ENCODE data around the gene SPG7.

SPG7 gene

GRCh38 chr16:89579351-89579750, 71.1 kb downstream of the SPG7 start:
- Histone ChIP-seq H2BK12ac (ENCODE audit: low read length) (no peak overlapping the region), H3K79me1 (ENCODE audit: low read depth, low read length) (no peaks in the 10 kb centered on the region), H3K9ac (ENCODE audit: low read depth, low read length, poor library complexity) (no peak overlapping the region), H3K23ac (ENCODE audit: low read depth, low read length, poor library complexity) (no peak overlapping the region), H3K4ac (ENCODE audit: low read length) (no peak overlapping the region), H3K36me3 (replicated peaks in 1 of 2; ENCODE audit: control insufficient read depth in 2 of 2, insufficient read depth in 2 of 2, low read length in 2 of 2) (no peaks in the 10 kb centered on the region), H4K91ac (ENCODE audit: low read depth, low read length, poor library complexity) (no peak overlapping the region), H3K14ac (ENCODE audit: low read length) (no peak overlapping the region), H3K4me3 (ENCODE audit: low read length in 2 of 2) (peak overlapping the region in 1 of 2 donors; percentile 18), H3K9me3 (replicated peaks in 1 of 2; ENCODE audit: control insufficient read depth in 2 of 2, insufficient read depth in 1 of 2, low read depth in 1 of 2, low read length in 2 of 2) (peaks cover 0 to 3% of the 10 kb centered on the region in 2 donors), H3K27ac (replicated peaks; ENCODE audit: low read length) (no peak overlapping the region), H2AFZ (ENCODE audit: low read length) (no peak overlapping the region), H2BK15ac (ENCODE audit: low read length) (no peak overlapping the region), H2BK120ac (ENCODE audit: low read depth, low read length) (no peak overlapping the region), H3K4me2 (ENCODE audit: insufficient read depth, low read length, poor library complexity, severe bottlenecking) (no peak overlapping the region), H3K18ac (ENCODE audit: low read length) (no peak overlapping the region), H2BK5ac (ENCODE audit: low read length) (no peak overlapping the region), H2AK5ac (ENCODE audit: low read depth, low read length) (no peak overlapping the region), H3K4me1 (ENCODE audit: control insufficient read depth in 2 of 2, insufficient read depth in 1 of 2, low read depth in 1 of 2, low read length in 2 of 2) (peaks cover 2 to 8% of the 10 kb centered on the region in 2 donors), H3K27me3 (ENCODE audit: control insufficient read depth in 3 of 3, insufficient read depth in 3 of 3, low read depth in 1 of 3, low read length in 3 of 3) (peaks cover 21 to 32% (median 27%) of the 10 kb centered on the region in 3 experiments), H4K8ac (ENCODE audit: low read depth, low read length) (no peak overlapping the region)
- WGBS, 2 donors (ENCODE audit: extremely low coverage in 2 of 2, insufficient read length in 2 of 2, insufficient replicate concordance in 1 of 2): no CpG with 5 or more reads among the region's 15 CpGs
- DNase-seq (ENCODE audit: low spot score): no peak

GRCh38 chr16:89581045-89581695, 73.0 kb downstream of the SPG7 start:
- Histone ChIP-seq H3K27ac (replicated peaks; ENCODE audit: low read length) (no peak overlapping the region), H3K4ac (ENCODE audit: low read length) (no peak overlapping the region), H3K36me3 (replicated peaks in 1 of 2; ENCODE audit: control insufficient read depth in 2 of 2, insufficient read depth in 2 of 2, low read length in 2 of 2) (no peaks in the 10 kb centered on the region), H3K9me3 (replicated peaks in 1 of 2; ENCODE audit: control insufficient read depth in 2 of 2, insufficient read depth in 1 of 2, low read depth in 1 of 2, low read length in 2 of 2) (peaks cover 0 to 3% of the 10 kb centered on the region in 2 donors), H3K9ac (ENCODE audit: low read depth, low read length, poor library complexity) (no peak overlapping the region), H2BK15ac (ENCODE audit: low read length) (no peak overlapping the region), H3K4me1 (ENCODE audit: control insufficient read depth in 2 of 2, insufficient read depth in 1 of 2, low read depth in 1 of 2, low read length in 2 of 2) (peaks cover 2 to 11% of the 10 kb centered on the region in 2 donors), H4K91ac (ENCODE audit: low read depth, low read length, poor library complexity) (no peak overlapping the region), H3K79me1 (ENCODE audit: low read depth, low read length) (no peaks in the 10 kb centered on the region), H4K8ac (ENCODE audit: low read depth, low read length) (no peak overlapping the region), H2BK120ac (ENCODE audit: low read depth, low read length) (no peak overlapping the region), H2BK5ac (ENCODE audit: low read length) (no peak overlapping the region), H3K18ac (ENCODE audit: low read length) (no peak overlapping the region), H3K4me2 (ENCODE audit: insufficient read depth, low read length, poor library complexity, severe bottlenecking) (no peak overlapping the region), H3K27me3 (ENCODE audit: control insufficient read depth in 3 of 3, insufficient read depth in 3 of 3, low read depth in 1 of 3, low read length in 3 of 3) (peaks cover 8 to 15% (median 14%) of the 10 kb centered on the region in 3 experiments), H3K23ac (ENCODE audit: low read depth, low read length, poor library complexity) (no peak overlapping the region), H3K14ac (ENCODE audit: low read length) (no peak overlapping the region), H3K4me3 (ENCODE audit: low read length in 2 of 2) (no peak overlapping the region), H2BK12ac (ENCODE audit: low read length) (no peak overlapping the region), H2AK5ac (ENCODE audit: low read depth, low read length) (no peak overlapping the region), H2AFZ (ENCODE audit: low read length) (no peak overlapping the region)
- no peak for DNase-seq (ENCODE audit: low spot score)
- WGBS, 2 donors (ENCODE audit: extremely low coverage in 2 of 2, insufficient read length in 2 of 2, insufficient replicate concordance in 1 of 2): no CpG with 5 or more reads among the region's 33 CpGs

- peak overlapping the region; percentile 21 for H3K9ac ChIP-seq (ENCODE audit: low read depth, low read length, poor library complexity)
- H3K27ac ChIP-seq (replicated peaks; ENCODE audit: low read length): no peak overlapping the region
- peaks cover 0 to 3% of the 10 kb centered on the region in 2 donors for H3K9me3 ChIP-seq (replicated peaks in 1 of 2; ENCODE audit: control insufficient read depth in 2 of 2, insufficient read depth in 1 of 2, low read depth in 1 of 2, low read length in 2 of 2)
- no CpG with 5 or more reads among the region's 15 CpGs for WGBS, 2 donors (ENCODE audit: extremely low coverage in 2 of 2, insufficient read length in 2 of 2, insufficient replicate concordance in 1 of 2)
- no peaks in the 10 kb centered on the region for H3K36me3 ChIP-seq (replicated peaks in 1 of 2; ENCODE audit: control insufficient read depth in 2 of 2, insufficient read depth in 2 of 2, low read length in 2 of 2)
- no peaks in the 10 kb centered on the region for H3K79me1 ChIP-seq (ENCODE audit: low read depth, low read length)
- H4K8ac ChIP-seq (ENCODE audit: low read depth, low read length): no peak overlapping the region
- H3K18ac ChIP-seq (ENCODE audit: low read length): peak overlapping the region; percentile 57
- peak overlapping the region in 1 of 2 donors; percentile 22 for H3K4me3 ChIP-seq (ENCODE audit: low read length in 2 of 2)
- H4K91ac ChIP-seq (ENCODE audit: low read depth, low read length, poor library complexity): no peak overlapping the region
- H3K27me3 ChIP-seq (ENCODE audit: control insufficient read depth in 3 of 3, insufficient read depth in 3 of 3, low read depth in 1 of 3, low read length in 3 of 3): peaks cover under 1 to 6% (median 6%) of the 10 kb centered on the region in 3 experiments
- H2BK120ac ChIP-seq (ENCODE audit: low read depth, low read length): no peak overlapping the region
- no peak overlapping the region for H3K14ac ChIP-seq (ENCODE audit: low read length)
- no peak overlapping the region for H3K4me2 ChIP-seq (ENCODE audit: insufficient read depth, low read length, poor library complexity, severe bottlenecking)
- H3K4me1 ChIP-seq (ENCODE audit: control insufficient read depth in 2 of 2, insufficient read depth in 1 of 2, low read depth in 1 of 2, low read length in 2 of 2): peaks cover 2 to 11% of the 10 kb centered on the region in 2 donors
- H2BK5ac ChIP-seq (ENCODE audit: low read length): peak overlapping the region; percentile 22
- no peak overlapping the region for H2BK15ac ChIP-seq (ENCODE audit: low read length)
- peak overlapping the region; percentile 84 for H2AK5ac ChIP-seq (ENCODE audit: low read depth, low read length)
- no peak overlapping the region for H2BK12ac ChIP-seq (ENCODE audit: low read length)
- peak overlapping the region; percentile 34 for H2AFZ ChIP-seq (ENCODE audit: low read length)
- peak overlapping the region; percentile 73 for H3K23ac ChIP-seq (ENCODE audit: low read depth, low read length, poor library complexity)
- DNase-seq (ENCODE audit: low spot score): no peak
- H3K4ac ChIP-seq (ENCODE audit: low read length): no peak overlapping the region
Observed at GRCh38 chr16:89581861-89582563, 73.8 kb downstream of the SPG7 start.

GRCh38 chr16:89582614-89583196, 74.5 kb downstream of the SPG7 start:
- H2BK120ac ChIP-seq (ENCODE audit: low read depth, low read length): no peak overlapping the region
- H3K27ac ChIP-seq (replicated peaks; ENCODE audit: low read length): no peak overlapping the region
- peak overlapping the region; percentile 60 for H3K9ac ChIP-seq (ENCODE audit: low read depth, low read length, poor library complexity)
- H3K23ac ChIP-seq (ENCODE audit: low read depth, low read length, poor library complexity): peak overlapping the region; percentile 73
- H2AFZ ChIP-seq (ENCODE audit: low read length): peak overlapping the region; percentile 34
- H4K91ac ChIP-seq (ENCODE audit: low read depth, low read length, poor library complexity): no peak overlapping the region
- peak overlapping the region; percentile 71 for H3K14ac ChIP-seq (ENCODE audit: low read length)
- H4K8ac ChIP-seq (ENCODE audit: low read depth, low read length): no peak overlapping the region
- H3K27me3 ChIP-seq (ENCODE audit: control insufficient read depth in 3 of 3, insufficient read depth in 3 of 3, low read depth in 1 of 3, low read length in 3 of 3): no peaks in the 10 kb centered on the region
- peaks cover 0 to 3% of the 10 kb centered on the region in 2 donors for H3K9me3 ChIP-seq (replicated peaks in 1 of 2; ENCODE audit: control insufficient read depth in 2 of 2, insufficient read depth in 1 of 2, low read depth in 1 of 2, low read length in 2 of 2)
- no peak overlapping the region for H3K4ac ChIP-seq (ENCODE audit: low read length)
- H3K4me1 ChIP-seq (ENCODE audit: control insufficient read depth in 2 of 2, insufficient read depth in 1 of 2, low read depth in 1 of 2, low read length in 2 of 2): peaks cover 2 to 11% of the 10 kb centered on the region in 2 donors
- H2BK12ac ChIP-seq (ENCODE audit: low read length): no peak overlapping the region
- H3K36me3 ChIP-seq (replicated peaks in 1 of 2; ENCODE audit: control insufficient read depth in 2 of 2, insufficient read depth in 2 of 2, low read length in 2 of 2): no peaks in the 10 kb centered on the region
- no peaks in the 10 kb centered on the region for H3K79me1 ChIP-seq (ENCODE audit: low read depth, low read length)
- no peak overlapping the region for H3K4me3 ChIP-seq (ENCODE audit: low read length in 2 of 2)
- peak overlapping the region; percentile 63 for H2AK5ac ChIP-seq (ENCODE audit: low read depth, low read length)
- no peak overlapping the region for H3K4me2 ChIP-seq (ENCODE audit: insufficient read depth, low read length, poor library complexity, severe bottlenecking)
- no CpG with 5 or more reads among the region's 19 CpGs for WGBS, 2 donors (ENCODE audit: extremely low coverage in 2 of 2, insufficient read length in 2 of 2, insufficient replicate concordance in 1 of 2)
- H2BK15ac ChIP-seq (ENCODE audit: low read length): peak overlapping the region; percentile 49
- H3K18ac ChIP-seq (ENCODE audit: low read length): peak overlapping the region; percentile 71
- DNase-seq (ENCODE audit: low spot score): no peak
- H2BK5ac ChIP-seq (ENCODE audit: low read length): peak overlapping the region; percentile 66
